ENCODE data around the gene GPS2.
A peak's percentile ranks its signal among the peaks of the same experiment; 100 is the strongest.

DNA sequence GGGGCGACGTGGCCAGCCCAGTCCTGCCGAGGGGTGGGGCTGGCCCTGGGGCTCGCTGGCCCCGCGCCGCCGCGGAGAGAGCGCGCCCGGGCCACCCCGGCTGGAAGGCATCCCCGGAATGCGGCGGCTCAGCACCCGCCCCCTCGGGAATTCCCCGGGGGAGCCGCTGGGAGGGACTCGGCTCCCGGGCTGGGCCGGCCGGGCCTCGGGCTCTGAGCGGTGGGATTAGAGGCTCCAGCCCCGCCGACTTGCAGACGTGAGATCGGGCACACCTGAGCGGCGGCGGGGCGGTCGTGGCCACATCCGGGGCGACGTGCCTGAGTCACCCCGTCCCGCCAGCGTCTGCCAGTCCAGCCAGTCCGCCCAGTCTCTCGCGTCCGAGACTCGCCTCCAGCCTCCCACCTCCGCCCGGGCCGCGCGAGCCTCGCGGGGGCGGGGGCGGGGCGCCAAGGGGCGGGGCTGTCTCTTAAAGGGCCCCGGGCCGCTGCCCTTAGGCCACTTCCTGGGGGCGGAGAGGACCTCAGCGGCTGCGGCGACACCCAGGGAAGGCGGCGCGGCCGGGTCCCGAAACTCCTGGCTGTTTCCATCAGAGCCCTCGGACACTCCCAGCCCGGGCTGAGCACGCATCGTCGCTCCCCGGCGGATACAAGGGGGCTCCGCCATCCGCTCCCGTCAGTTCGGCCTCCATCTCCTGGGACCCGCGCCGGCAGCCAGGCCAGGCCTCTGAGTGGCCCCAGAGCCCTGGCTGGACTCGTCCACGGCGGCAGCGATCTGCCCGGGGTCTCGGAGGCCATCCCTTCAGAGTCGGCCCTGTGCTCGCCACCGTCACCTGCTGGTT is 36.7 kb upstream of the GPS2 start, which contains the start of gene KCTD11:
- TF ChIP-seq, protein P1, sequence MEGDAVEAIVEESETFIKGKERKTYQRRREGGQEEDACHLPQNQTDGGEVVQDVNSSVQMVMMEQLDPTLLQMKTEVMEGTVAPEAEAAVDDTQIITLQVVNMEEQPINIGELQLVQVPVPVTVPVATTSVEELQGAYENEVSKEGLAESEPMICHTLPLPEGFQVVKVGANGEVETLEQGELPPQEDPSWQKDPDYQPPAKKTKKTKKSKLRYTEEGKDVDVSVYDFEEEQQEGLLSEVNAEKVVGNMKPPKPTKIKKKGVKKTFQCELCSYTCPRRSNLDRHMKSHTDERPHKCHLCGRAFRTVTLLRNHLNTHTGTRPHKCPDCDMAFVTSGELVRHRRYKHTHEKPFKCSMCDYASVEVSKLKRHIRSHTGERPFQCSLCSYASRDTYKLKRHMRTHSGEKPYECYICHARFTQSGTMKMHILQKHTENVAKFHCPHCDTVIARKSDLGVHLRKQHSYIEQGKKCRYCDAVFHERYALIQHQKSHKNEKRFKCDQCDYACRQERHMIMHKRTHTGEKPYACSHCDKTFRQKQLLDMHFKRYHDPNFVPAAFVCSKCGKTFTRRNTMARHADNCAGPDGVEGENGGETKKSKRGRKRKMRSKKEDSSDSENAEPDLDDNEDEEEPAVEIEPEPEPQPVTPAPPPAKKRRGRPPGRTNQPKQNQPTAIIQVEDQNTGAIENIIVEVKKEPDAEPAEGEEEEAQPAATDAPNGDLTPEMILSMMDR (IDR thresholded peaks at IDR 0.05): peak in 3 of 4 experiments; percentile 29 to 76 (median 71)
- TF ChIP-seq POLR2A (IDR thresholded peaks at IDR 0.05) (peak; percentile 16 to 60), POLR2AphosphoS5 (IDR thresholded peaks at IDR 0.05) (peak; percentile 66)
